SK-N-SH (cell line): ENCODE measurements around the gene IFI27L1. TPM values are rescaled to one million over a fixed set of nuclear protein-coding genes. Genes with fewer than 3 reads are reported as not detected.

ENCODE experiments used
- CTCF ChIA-PET: fragments of 300-600, 350-600 bp; formaldehyde crosslinking; extraction: SDS; loops from one replicate; lab custom pipeline; 2021; lab: Yijun Ruan, JAX
- POLR2A ChIA-PET: fragments of 350-600 bp; sonication (Branson Sonifier 250); formaldehyde crosslinking; extraction: SDS; loops from one replicate; lab custom pipeline; 2020; ENCODE audit warnings: antibody characterized with exemption, inconsistent platforms; lab: Yijun Ruan, JAX
- DNase-seq: peaks from one replicate; pipeline ENCODE4 v3.0.0; 2012
- H2AFZ ChIP-seq: fragments of 200-600 bp; sonication (generic); 2 replicates; pipeline ENCODE4 v1.8.1; 2016; ENCODE audit warnings: antibody characterized with exemption, mild to moderate bottlenecking, low read depth
- H3F3A ChIP-seq: fragments of 200-600 bp; sonication (generic); replicated peaks from 2 replicates; pipeline ENCODE3; 2016; ENCODE audit warnings: antibody characterized with exemption, mild to moderate bottlenecking; ENCODE audit not compliant: insufficient read depth
- H3K27ac ChIP-seq, 2 experiments: fragments of 200-500 bp in 1 of 2; fragments of 200-600 bp in 1 of 2; sonication (Bioruptor generic) in 1 of 2; sonication (generic), shearing (Covaris generic) in 1 of 2; 2 replicates each; pipeline versions ENCODE4 v1.5.1 to v1.6.1; 2014 to 2016; ENCODE audit warnings: low read depth in 2 of 2, inconsistent platforms in 1 of 2, low read length in 1 of 2, mild to moderate bottlenecking in 1 of 2, mixed read lengths in 1 of 2
- H3K27me3 ChIP-seq: fragments of 200-600 bp; sonication (generic), shearing (Covaris generic); 2 replicates; pipeline ENCODE4 v1.6.1; 2016; ENCODE audit warnings: mixed run types; ENCODE audit not compliant: insufficient read depth
- H3K36me3 ChIP-seq, 2 experiments: fragments of 200-500 bp in 1 of 2; fragments of 200-600 bp in 1 of 2; sonication (Bioruptor generic) in 1 of 2; sonication (generic) in 1 of 2; replicated peaks in 1 of 2; 2 replicates each; pipeline versions ENCODE3 to v1.5.1; 2014 to 2016; ENCODE audit warnings: low read length in 1 of 2, mild to moderate bottlenecking in 1 of 2; ENCODE audit not compliant: insufficient read depth in 2 of 2, control insufficient read depth in 1 of 2
- H3K4me1 ChIP-seq, 2 experiments: fragments of 200-500 bp in 1 of 2; fragments of 200-600 bp in 1 of 2; sonication (Bioruptor generic) in 1 of 2; sonication (generic), shearing (Covaris generic) in 1 of 2; 2 replicates each; pipeline versions ENCODE4 v1.5.1 to v1.6.1; 2014 to 2016; ENCODE audit warnings: low read depth in 1 of 2, low read length in 1 of 2, mixed run types in 1 of 2; ENCODE audit not compliant: insufficient read depth in 2 of 2, control insufficient read depth in 1 of 2
- H3K4me2 ChIP-seq: fragments of 200-600 bp; sonication (generic), shearing (Covaris generic); 2 replicates; pipeline ENCODE4 v1.6.1; 2017; ENCODE audit warnings: mixed run types
- H3K4me3 ChIP-seq, 2 experiments: fragments of 200-500 bp in 1 of 2; fragments of 200-600 bp in 1 of 2; sonication (Bioruptor generic) in 1 of 2; sonication (generic), shearing (Covaris generic) in 1 of 2; 2 replicates each; pipeline versions ENCODE4 v1.5.1 to v1.8.1; 2014 to 2016; ENCODE audit warnings: low read depth in 2 of 2, inconsistent platforms in 1 of 2, low read length in 1 of 2, mild to moderate bottlenecking in 1 of 2, mixed read lengths in 1 of 2, moderate library complexity in 1 of 2
- H3K79me2 ChIP-seq: fragments of 200-600 bp; sonication (generic); 2 replicates; pipeline ENCODE4 v1.8.1; 2017; ENCODE audit warnings: mild to moderate bottlenecking; ENCODE audit not compliant: insufficient read depth
- H3K9ac ChIP-seq: fragments of 200-600 bp; sonication (generic); 2 replicates; pipeline ENCODE4 v1.6.1; 2017; ENCODE audit warnings: mixed run types
- H3K9me2 ChIP-seq: fragments of 200-600 bp; sonication (generic); 2 replicates; pipeline ENCODE4 v1.6.1; 2017; ENCODE audit warnings: mixed run types
- H3K9me3 ChIP-seq: fragments of 200-600 bp; sonication (generic); 2 replicates; pipeline ENCODE4 v1.6.1; 2017; ENCODE audit warnings: mixed run types, mild to moderate bottlenecking, moderate library complexity
- H4K20me1 ChIP-seq: fragments of 200-600 bp; sonication (generic); 2 replicates; pipeline ENCODE4 v1.6.1; 2017; ENCODE audit warnings: mild to moderate bottlenecking, mixed run types; ENCODE audit not compliant: insufficient read depth
- CHD2 ChIP-seq: fragments of 150-350 bp; IDR thresholded peaks from 2 replicates; pipeline ENCODE4 v1.6.1; 2018; ENCODE audit warnings: low read length; ENCODE audit not compliant: partially characterized antibody
- CTCF ChIP-seq: fragments of 200-600 bp; sonication (generic); IDR thresholded peaks from 2 replicates; pipeline ENCODE4 v1.6.1; 2017; ENCODE audit warnings: antibody characterized with exemption, mild to moderate bottlenecking, moderate library complexity
- ELF1 ChIP-seq: IDR thresholded peaks from 2 replicates; pipeline ENCODE4 v1.4.0; 2012
- EZH2phosphoT487 ChIP-seq: fragments of 200-600 bp; sonication (generic); IDR thresholded peaks from 2 replicates; pipeline ENCODE4 v1.6.1; 2017; ENCODE audit warnings: low read depth, mixed run types, mild to moderate bottlenecking, antibody characterized with exemption, moderate library complexity, borderline replicate concordance
- FOSL2 ChIP-seq: IDR thresholded peaks from 2 replicates; pipeline ENCODE4 v1.4.0; 2012; ENCODE audit warnings: low read depth, mild to moderate bottlenecking, moderate library complexity, borderline replicate concordance
- FOXJ3 ChIP-seq: sonication (generic); formaldehyde crosslinking; IDR thresholded peaks from 2 replicates; pipeline ENCODE4 v1.5.1; 2020; ENCODE audit warnings: mild to moderate bottlenecking, missing genetic modification reagents
- GABPA ChIP-seq: IDR thresholded peaks from 2 replicates; pipeline ENCODE4 v1.4.0; 2012; ENCODE audit warnings: low read depth, mild to moderate bottlenecking
- GATA2 ChIP-seq: sonication (generic); formaldehyde crosslinking; IDR thresholded peaks from 2 replicates; pipeline ENCODE4 v1.5.0; 2020; ENCODE audit warnings: mild to moderate bottlenecking, missing genetic modification reagents
- IRF3 ChIP-seq: fragments of 150-350 bp; IDR thresholded peaks from 2 replicates; pipeline ENCODE4 v1.6.1; 2016; ENCODE audit warnings: mild to moderate bottlenecking, low read depth, low read length
- JUND ChIP-seq: IDR thresholded peaks from 2 replicates; pipeline ENCODE4 v1.4.0; 2012
- MAX ChIP-seq: IDR thresholded peaks from 2 replicates; pipeline ENCODE4 v1.4.0; 2012; ENCODE audit warnings: low read depth
- NFIC ChIP-seq: IDR thresholded peaks from 2 replicates; pipeline ENCODE4 v1.4.0; 2012; ENCODE audit warnings: borderline replicate concordance
- PBX3 ChIP-seq: IDR thresholded peaks from 2 replicates; pipeline ENCODE4; 2012
- POLR2AphosphoS5 ChIP-seq: IDR thresholded peaks from 2 replicates; pipeline ENCODE4 v1.6.1; 2012; ENCODE audit warnings: low read depth, low read length
- RAD21 ChIP-seq: IDR thresholded peaks from 2 replicates; pipeline ENCODE4 v1.6.1; 2012; ENCODE audit warnings: mild to moderate bottlenecking, low read length
- REST ChIP-seq: IDR thresholded peaks from 2 replicates; pipeline ENCODE4 v1.6.1; 2012; ENCODE audit warnings: mild to moderate bottlenecking, low read depth, low read length, moderate library complexity
- YY1 ChIP-seq: IDR thresholded peaks from 2 replicates; pipeline ENCODE4 v1.4.0; 2012; ENCODE audit warnings: low read depth, mild to moderate bottlenecking
- WGBS: methylation state at CpG from one replicate; pipeline ENCODE4 v1.1.6; 2017; ENCODE audit warnings: low lambda C conversion rate; 5-methylcytosine and 5-hydroxymethylcytosine counted together
- polyA plus RNA-seq, 3 experiments: library from polyadenylated mRNA; depleted of rRNA; stranded (reverse); fragments of >200 nt; gene quantifications; 2 replicates each; pipeline ENCODE4 v1.2.3, GENCODE V29; 2012

Gene IFI27L1
- polyA plus RNA-seq, 1 of the 3 experiments (the other 2 are of a cell fraction) = 35.3 TPM

GRCh38 chr14:94128216-94128839 is 47.2 kb downstream of the IFI27L1 start:
- Histone ChIP-seq H3K27ac (no peak overlapping the region; a peak in 1 of 4 replicates), H3K4me2 (peak overlapping the region; percentile 89)
- POLR2A ChIA-PET = interaction anchor here (0.8 kb wide), 1 partner anchor 13 kb away, joined by 3 read pairs; no protein-coding TSS in a partner anchor

GRCh38 chr14:94129111-94129757 is 48.1 kb downstream of the IFI27L1 start, which contains the start of gene IFI27L2:
Gene IFI27L2 (minus strand): TSS chr14:94129604. CDS start chr14:94129564, 40 bp downstream.
- peak within 1 kb of the TSS; percentile 60 for H3K9ac ChIP-seq
- DNase-seq = peak; percentile 88
- H3K4me3 ChIP-seq = peak within 1 kb of the TSS; percentile 62 to 67
- H3F3A ChIP-seq = peaks cover 11% of the 10 kb centered on the region
- ChIA-PET CTCF (interaction anchor here (0.6 to 6.9 kb wide), 12 partner anchors 10 to 283 kb away, joined by 3 to 64 read pairs (median 4); partner anchors contain the start of genes DDX24 and IFI27L1), POLR2A (no interaction called here)
- no peaks in the 10 kb centered on the region for H3K9me3 ChIP-seq
- no peaks in the 10 kb centered on the region for H3K27me3 ChIP-seq
- peak within 1 kb of the TSS; percentile 87 for H2AFZ ChIP-seq
- no peaks in the 10 kb centered on the region for H3K9me2 ChIP-seq
- H3K4me1 ChIP-seq = peaks cover 0 to 7% of the 10 kb centered on the region in 2 experiments; a peak in 2 of 4 replicates
- H4K20me1 ChIP-seq = no peaks in the 10 kb centered on the region
- no peaks in the 10 kb centered on the region for H3K79me2 ChIP-seq
- 11% methylated on average over 24 of the region's 27 CpGs for WGBS
- H3K36me3 ChIP-seq = peaks cover 0 to 6% of the 10 kb centered on the region in 2 experiments
- peak within 1 kb of the TSS; percentile 89 for H3K4me2 ChIP-seq
- peak within 1 kb of the TSS; percentile 46 to 56 for H3K27ac ChIP-seq
- TF ChIP-seq CHD2 (no peak), PBX3 (0 out of 2 replicates have a peak, but pooled peaks have one; percentile 11), CTCF (peak; percentile 12; the same call in 1 of the 2 replicates), GATA2 (CRISPR knock-in tag) (no peak), REST (no peak), EZH2phosphoT487 (no peak), ELF1 (no peak; the same call in 1 of the 2 replicates), YY1 (no peak), IRF3 (no peak), RAD21 (no peak), FOSL2 (no peak)

More at GRCh38 chr14:94128216-94128839, 47.2 kb downstream of the IFI27L1 start:
- H3K4me3 ChIP-seq = no peak overlapping the region; a peak in 2 of 4 replicates
- H3K9me2 ChIP-seq = no peaks in the 10 kb centered on the region
- TF ChIP-seq NFIC (no peak), JUND (no peak), POLR2AphosphoS5 (no peak), GABPA (no peak), EZH2phosphoT487 (no peak), MAX (no peak), FOXJ3 (CRISPR knock-in tag) (no peak)
- TF ChIP-seq, all 33 proteins: peak for 0
- Histone ChIP-seq H3F3A (peaks cover 11% of the 10 kb centered on the region), H4K20me1 (no peaks in the 10 kb centered on the region), H3K79me2 (no peaks in the 10 kb centered on the region), H2AFZ (no peak overlapping the region), H3K27me3 (no peaks in the 10 kb centered on the region), H3K4me1 (peaks cover 0 to 7% of the 10 kb centered on the region in 2 experiments; a peak in 2 of 4 replicates), H3K36me3 (peaks cover 0 to 6% of the 10 kb centered on the region in 2 experiments), H3K9me3 (no peaks in the 10 kb centered on the region), H3K9ac (no peak overlapping the region)
- no peak for DNase-seq
- 94% methylated on average over 13 of the region's 14 CpGs for WGBS
- CTCF ChIA-PET = interaction anchor here (0.8 to 6.9 kb wide), 7 partner anchors 9 to 189 kb away, joined by 3 to 64 read pairs (median 5); partner anchors contain the start of genes DDX24 and IFI27L1
